ENCODE measurements around the gene TMEM245. TPM values are rescaled to one million over a fixed set of nuclear protein-coding genes. Genes with fewer than 3 reads are reported as not detected.

Gene TMEM245
- total RNA-seq, 1 experiment from 2014 or later, result 110 TPM

- Mint-ChIP-seq H3K36me3 (ENCODE audit: insufficient read depth, unreplicated experiment) (no peaks in the 10 kb centered on the region), H3K4me3 (ENCODE audit: unreplicated experiment) (no peak overlapping the region), H3K27ac (ENCODE audit: unreplicated experiment) (no peak overlapping the region), H3K27me3 (ENCODE audit: insufficient read depth, unreplicated experiment) (no peaks in the 10 kb centered on the region), H3K4me1 (ENCODE audit: low read depth, unreplicated experiment) (peaks cover 7% of the 10 kb centered on the region), H3K9me3 (ENCODE audit: unreplicated experiment) (peaks cover 10% of the 10 kb centered on the region)
- Histone ChIP-seq H3K9me3 (no peaks in the 10 kb centered on the region), H3K4me3 (ENCODE audit: low read depth, low read length) (no peak overlapping the region), H3K36me3 (ENCODE audit: control insufficient read depth, insufficient read depth, low read length) (no peaks in the 10 kb centered on the region), H3K4me1 (peaks cover 14% of the 10 kb centered on the region), H3K27me3 (replicated peaks; ENCODE audit: control insufficient read depth, insufficient read depth, low read length) (no peaks in the 10 kb centered on the region)
- DNase-seq, result no peak
- CTCF ChIA-PET, result no interaction called here
- intact Hi-C loops (cut with micrococcal nuclease; ENCODE audit: unreplicated experiment), result no loop called here
- no peak for TF ChIP-seq CTCF (IDR thresholded peaks at IDR 0.05; ENCODE audit: insufficient read depth in 1 of 2, low read depth in 1 of 2, low read length in 1 of 2, severe bottlenecking in 1 of 2, unreplicated experiment in 1 of 2)
- BruUV-seq (replicated peaks), result no TSS peak
- POLR2A ChIA-PET, result no interaction called here
These were observed 43.4 kb upstream of the TMEM245 start for GRCh38 chr9:109163194-109163593.

- H3K27me3 ChIP-seq (replicated peaks; ENCODE audit: control insufficient read depth, insufficient read depth, low read length), result no peaks in the 10 kb centered on the region
- no peaks in the 10 kb centered on the region for H3K27me3 Mint-ChIP-seq (ENCODE audit: insufficient read depth, unreplicated experiment)
- CTCF ChIA-PET, result no interaction called here
These were observed 42.9 kb upstream of the TMEM245 start for GRCh38 chr9:109162677-109163076.

GRCh38 chr9:109161471-109161870, 41.7 kb upstream of the TMEM245 start:
- H3K27me3 Mint-ChIP-seq (ENCODE audit: insufficient read depth, unreplicated experiment), result no peaks in the 10 kb centered on the region
- H3K4me3 ChIP-seq (ENCODE audit: low read depth, low read length), result no peak overlapping the region
- BruUV-seq (replicated peaks), result no TSS peak
- no peaks in the 10 kb centered on the region for H3K36me3 Mint-ChIP-seq (ENCODE audit: insufficient read depth, unreplicated experiment)
- H3K27me3 ChIP-seq (replicated peaks; ENCODE audit: control insufficient read depth, insufficient read depth, low read length), result no peaks in the 10 kb centered on the region
- peaks cover 14% of the 10 kb centered on the region for H3K4me1 ChIP-seq
- ChIA-PET POLR2A (no interaction called here), CTCF (no interaction called here)
- no peak for TF ChIP-seq CTCF (IDR thresholded peaks at IDR 0.05; ENCODE audit: insufficient read depth in 1 of 2, low read depth in 1 of 2, low read length in 1 of 2, severe bottlenecking in 1 of 2, unreplicated experiment in 1 of 2)
- intact Hi-C loops (cut with micrococcal nuclease; ENCODE audit: unreplicated experiment), result no loop called here
- no peaks in the 10 kb centered on the region for H3K36me3 ChIP-seq (ENCODE audit: control insufficient read depth, insufficient read depth, low read length)
- no peak for DNase-seq
- H3K27ac Mint-ChIP-seq (ENCODE audit: unreplicated experiment), result no peak overlapping the region
- H3K4me1 Mint-ChIP-seq (ENCODE audit: low read depth, unreplicated experiment), result peaks cover 7% of the 10 kb centered on the region
- peaks cover 10% of the 10 kb centered on the region for H3K9me3 Mint-ChIP-seq (ENCODE audit: unreplicated experiment)
- H3K4me3 Mint-ChIP-seq (ENCODE audit: unreplicated experiment), result no peak overlapping the region
- H3K9me3 ChIP-seq, result no peaks in the 10 kb centered on the region

More at GRCh38 chr9:109162677-109163076, 42.9 kb upstream of the TMEM245 start:
- intact Hi-C loops (cut with micrococcal nuclease; ENCODE audit: unreplicated experiment), result no loop called here
- Histone ChIP-seq H3K4me3 (ENCODE audit: low read depth, low read length) (no peak overlapping the region), H3K36me3 (ENCODE audit: control insufficient read depth, insufficient read depth, low read length) (no peaks in the 10 kb centered on the region), H3K9me3 (no peaks in the 10 kb centered on the region), H3K4me1 (peaks cover 14% of the 10 kb centered on the region)
- DNase-seq, result no peak
- TF ChIP-seq CTCF (IDR thresholded peaks at IDR 0.05; ENCODE audit: insufficient read depth in 1 of 2, low read depth in 1 of 2, low read length in 1 of 2, severe bottlenecking in 1 of 2, unreplicated experiment in 1 of 2), result no peak
- peaks cover 7% of the 10 kb centered on the region for H3K4me1 Mint-ChIP-seq (ENCODE audit: low read depth, unreplicated experiment)
- H3K4me3 Mint-ChIP-seq (ENCODE audit: unreplicated experiment), result no peak overlapping the region
- no peaks in the 10 kb centered on the region for H3K36me3 Mint-ChIP-seq (ENCODE audit: insufficient read depth, unreplicated experiment)
- BruUV-seq (replicated peaks), result no TSS peak
- peaks cover 10% of the 10 kb centered on the region for H3K9me3 Mint-ChIP-seq (ENCODE audit: unreplicated experiment)
- POLR2A ChIA-PET, result no interaction called here
- no peak overlapping the region for H3K27ac Mint-ChIP-seq (ENCODE audit: unreplicated experiment)
